A673 (cell line): Measurements from ENCODE around the gene POLR3G. TPM values are rescaled to one million over a fixed set of nuclear protein-coding genes. Genes with fewer than 3 reads are reported as not detected.

Experiments
- BruUV-seq: library from RNA; stranded (reverse); fragments of 400-500 nt; replicated peaks from 2 replicates; lab custom pipeline; 2021; lab: Mats Ljungman, UMichigan
- CTCF ChIA-PET: fragments of 300-600 bp; sonication (Branson Sonifier 250); formaldehyde crosslinking; loops from one replicate; lab custom pipeline; 2022; ENCODE audit warnings: antibody characterized with exemption; lab: Charles Lee
- POLR2A ChIA-PET: fragments of 300-600 bp; sonication (Branson Sonifier 250); formaldehyde crosslinking; loops from one replicate; lab custom pipeline; 2022; ENCODE audit warnings: antibody characterized with exemption; ENCODE audit not compliant: low non-redundant PET; lab: Charles Lee
- DNase-seq: peaks from one replicate; pipeline ENCODE4 v3.0.0-alpha.2; 2015; ENCODE audit warnings: low spot score
- H3K27ac ChIP-seq: fragments of 200-600 bp; sonication (generic); 2 replicates; pipeline ENCODE4 v1.5.1; 2016; ENCODE audit warnings: mixed run types, low read depth, mild to moderate bottlenecking, mixed read lengths, antibody characterized with exemption, low read length; ENCODE audit not compliant: poor library complexity, severe bottlenecking
- H3K27me3 ChIP-seq: fragments of 200-600 bp; sonication (generic); replicated peaks from 2 replicates; pipeline ENCODE4 v1.6.1; 2017; ENCODE audit warnings: mixed run types, low read depth, mild to moderate bottlenecking, mixed read lengths, antibody characterized with exemption, low read length; ENCODE audit not compliant: insufficient read depth, poor library complexity
- H3K36me3 ChIP-seq: fragments of 200-600 bp; sonication (generic); 2 replicates; pipeline ENCODE4 v1.6.1; 2016; ENCODE audit warnings: mixed run types, mild to moderate bottlenecking, mixed read lengths, antibody characterized with exemption, low read length; ENCODE audit not compliant: insufficient read depth, poor library complexity, severe bottlenecking
- H3K4me1 ChIP-seq: fragments of 200-600 bp; sonication (generic); 2 replicates; pipeline ENCODE4 v1.6.1; 2017; ENCODE audit warnings: mixed run types, mild to moderate bottlenecking, mixed read lengths, antibody characterized with exemption, low read length; ENCODE audit not compliant: insufficient read depth, poor library complexity, severe bottlenecking
- H3K4me3 ChIP-seq: fragments of 200-600 bp; sonication (generic); 2 replicates; pipeline ENCODE4 v1.5.1; 2016; ENCODE audit warnings: low read depth, mixed run types, mild to moderate bottlenecking, mixed read lengths, low read length; ENCODE audit not compliant: poor library complexity, severe bottlenecking
- H3K9me3 ChIP-seq: fragments of 200-600 bp; sonication (generic); 2 replicates; pipeline ENCODE4 v1.6.1; 2016; ENCODE audit warnings: mixed run types, low read depth, mild to moderate bottlenecking, mixed read lengths, antibody characterized with exemption, low read length; ENCODE audit not compliant: poor library complexity, severe bottlenecking
- CTCF ChIP-seq: fragments of 300-800, 200-600 bp; sonication (generic); conservative IDR thresholded peaks from 2 replicates; pipeline ENCODE4 v1.5.1; 2017; ENCODE audit warnings: low read depth, mild to moderate bottlenecking, antibody characterized with exemption, low read length, moderate library complexity, mixed read lengths
- EZH2 ChIP-seq: fragments of 200-600 bp; sonication (generic); IDR thresholded peaks from 2 replicates; pipeline ENCODE4 v1.6.1; 2017; ENCODE audit warnings: borderline replicate concordance, low read depth, mild to moderate bottlenecking, mixed read lengths, antibody characterized with exemption, low read length; ENCODE audit not compliant: poor library complexity, severe bottlenecking
- intact Hi-C: fragments of 100-400 bp; cut with micrococcal nuclease; formaldehyde crosslinking; loops from one replicate; pipeline ENCODE4 v1.10.0; 2022; ENCODE audit not compliant: unreplicated experiment
- total RNA-seq: library from RNA; stranded (reverse); gene quantifications from 2 replicates; pipeline ENCODE4 v1.2.3, GENCODE V29; 2021

POLR3G gene
- total RNA-seq, 1 experiment from 2014 or later, result 10.6 TPM

GRCh38 chr5:90549729-90550275 is 75.1 kb downstream of the POLR3G start:
- intact Hi-C loops, result no loop called here
- BruUV-seq, result no TSS peak
- CTCF ChIA-PET, result no interaction called here
- no peaks in the 10 kb centered on the region for H3K27me3 ChIP-seq
- H3K4me1 ChIP-seq, result peaks cover 28% of the 10 kb centered on the region
- no peak overlapping the region for H3K27ac ChIP-seq
- DNase-seq, result no peak
- POLR2A ChIA-PET, result no interaction called here
- no peak overlapping the region for H3K4me3 ChIP-seq
- TF ChIP-seq CTCF, result no peak
- TF ChIP-seq EZH2, result no peak
- no peaks in the 10 kb centered on the region for H3K36me3 ChIP-seq
- no peaks in the 10 kb centered on the region for H3K9me3 ChIP-seq

- H3K27me3 ChIP-seq, result peaks cover 3% of the 10 kb centered on the region
- no peak overlapping the region for H3K4me3 ChIP-seq
- no peak overlapping the region for H3K27ac ChIP-seq
- ChIA-PET CTCF (no interaction called here), POLR2A (no interaction called here)
- TF ChIP-seq CTCF (no peak), EZH2 (no peak)
- peaks cover 26% of the 10 kb centered on the region for H3K4me1 ChIP-seq
- intact Hi-C loops, result no loop called here
- H3K36me3 ChIP-seq, result no peaks in the 10 kb centered on the region
- no peaks in the 10 kb centered on the region for H3K9me3 ChIP-seq
- no TSS peak for BruUV-seq
- DNase-seq, result no peak
Measured at GRCh38 chr5:90550963-90551362, 76.3 kb downstream of the POLR3G start.

GRCh38 chr5:90551376-90551775 is 76.7 kb downstream of the POLR3G start:
- H3K4me1 ChIP-seq, result peaks cover 22% of the 10 kb centered on the region
- DNase-seq, result no peak
- intact Hi-C loops, result no loop called here
- CTCF ChIA-PET, result no interaction called here
- H3K4me3 ChIP-seq, result no peak overlapping the region
- H3K27ac ChIP-seq, result no peak overlapping the region
- POLR2A ChIA-PET, result no interaction called here
- TF ChIP-seq CTCF, result no peak
- no peak for TF ChIP-seq EZH2
- no peaks in the 10 kb centered on the region for H3K9me3 ChIP-seq
- H3K36me3 ChIP-seq, result no peaks in the 10 kb centered on the region
- BruUV-seq, result no TSS peak
- H3K27me3 ChIP-seq, result peaks cover 6% of the 10 kb centered on the region
